Keratinocyte (primary cell): Measurements from ENCODE around the gene ACOT7. TPM values are rescaled to one million over a fixed set of nuclear protein-coding genes. Genes with fewer than 3 reads are reported as not detected.

ENCODE experiments used
- DNase-seq: peaks from one replicate; pipeline ENCODE4 v3.0.0-alpha.2; 2011; ENCODE audit warnings: low read depth, missing footprints, low spot score
- FAIRE-seq: peaks from 2 replicates; lab custom pipeline; 2011; peaks lifted over from hg19 to GRCh38; lab: Jason Lieb, UNC
- H2AFZ ChIP-seq: 2 replicates; pipeline ENCODE4 v1.6.0; 2012; ENCODE audit warnings: low read length, control low read depth, inconsistent platforms; ENCODE audit not compliant: control insufficient read depth
- H3K27ac ChIP-seq: 2 replicates; pipeline ENCODE4 v1.5.1; 2011; ENCODE audit warnings: low read length; ENCODE audit not compliant: control insufficient read depth, insufficient read depth
- H3K27me3 ChIP-seq: 3 replicates; pipeline ENCODE4 v1.6.0; 2011; ENCODE audit warnings: low read length; ENCODE audit not compliant: control insufficient read depth, insufficient read depth; ENCODE audit errors: extremely low read depth
- H3K36me3 ChIP-seq, 2 experiments: 2 replicates in 1 of 2; 3 replicates in 1 of 2; pipeline ENCODE4 v1.5.1; 2011; ENCODE audit warnings: low read length in 2 of 2, mild to moderate bottlenecking in 1 of 2; ENCODE audit not compliant: control insufficient read depth in 2 of 2, insufficient read depth in 2 of 2; ENCODE audit errors: extremely low read depth in 1 of 2
- H3K4me1 ChIP-seq: 3 replicates; pipeline ENCODE4 v1.5.1; 2011; ENCODE audit warnings: low read length; ENCODE audit not compliant: control insufficient read depth, insufficient read depth; ENCODE audit errors: extremely low read depth
- H3K4me2 ChIP-seq: 3 replicates; pipeline ENCODE4 v1.6.0; 2011; ENCODE audit warnings: low read depth, low read length; ENCODE audit not compliant: control insufficient read depth, insufficient read depth; ENCODE audit errors: extremely low read depth
- H3K4me3 ChIP-seq, 3 experiments: fragments of 200-600 bp in 1 of 3; sonication (generic) in 1 of 3; 2 replicates in 2 of 3; 3 replicates in 1 of 3; pipeline ENCODE4 v1.5.1; 2011 to 2016; ENCODE audit warnings: low read length in 3 of 3, mild to moderate bottlenecking in 3 of 3, control low read depth in 2 of 3, inconsistent platforms in 1 of 3, low read depth in 1 of 3, mixed read lengths in 1 of 3, mixed run types in 1 of 3, moderate library complexity in 1 of 3; ENCODE audit not compliant: control insufficient read depth in 2 of 3, insufficient read depth in 2 of 3; ENCODE audit errors: extremely low read depth in 1 of 3
- H3K79me2 ChIP-seq: 2 replicates; pipeline ENCODE4 v1.6.0; 2012; ENCODE audit warnings: low read length; ENCODE audit not compliant: control insufficient read depth, insufficient read depth
- H3K9ac ChIP-seq: 3 replicates; pipeline ENCODE4 v1.6.0; 2011; ENCODE audit warnings: low read length; ENCODE audit not compliant: control insufficient read depth, insufficient read depth; ENCODE audit errors: extremely low read depth
- H3K9me1 ChIP-seq: 3 replicates; pipeline ENCODE4 v1.6.0; 2011; ENCODE audit warnings: low read length; ENCODE audit not compliant: control insufficient read depth, insufficient read depth; ENCODE audit errors: extremely low read depth
- H3K9me3 ChIP-seq: 2 replicates; pipeline ENCODE4 v1.5.1; 2012; ENCODE audit warnings: low read depth, low read length; ENCODE audit not compliant: control insufficient read depth
- H4K20me1 ChIP-seq: 3 replicates; pipeline ENCODE4 v1.6.0; 2011; ENCODE audit warnings: low read length; ENCODE audit not compliant: control insufficient read depth, insufficient read depth; ENCODE audit errors: extremely low read depth
- EZH2 ChIP-seq: IDR thresholded peaks from one replicate; pipeline ENCODE4 v1.6.1; 2012; ENCODE audit warnings: inconsistent platforms, mild to moderate bottlenecking, low read length, moderate library complexity
- dilution Hi-C: fragments of 300-500 bp; cut with MboI; formaldehyde crosslinking; loops from one replicate; pipeline ENCODE4 v1.7.0; 2020; ENCODE audit warnings: low sequenced_read_pairs; ENCODE audit not compliant: extremely low pct_ligation_motif_present
- polyA plus RNA-seq, 5 experiments: library from polyadenylated mRNA; depleted of rRNA in 3 of 5; stranded (reverse) in 3 of 5; stranded (forward) in 1 of 5; unstranded in 1 of 5; fragments of >200 nt; gene quantifications; 1 replicate in 1 of 5; 2 replicates in 3 of 5; 3 replicates in 1 of 5; pipeline versions ENCODE4 v1.2.1 to v1.2.3, GENCODE V29; 2011 to 2012; ENCODE audit warnings: missing spikeins in 2 of 5, low read depth in 1 of 5, low replicate concordance in 1 of 5
- TF ChIP-seq, protein P1 (sequence below), 3 experiments: IDR thresholded peaks in 1 of 3; conservative IDR thresholded peaks in 1 of 3; optimal IDR thresholded peaks in 1 of 3; 2 replicates in 2 of 3; 3 replicates in 1 of 3; pipeline versions ENCODE3 to v1.5.1; 2011; ENCODE audit warnings: low read length in 3 of 3, mild to moderate bottlenecking in 3 of 3, moderate library complexity in 2 of 3, control low read depth in 1 of 3, inconsistent platforms in 1 of 3; ENCODE audit not compliant: insufficient read depth in 2 of 3; ENCODE audit errors: extremely low read depth in 1 of 3

The ACOT7 gene
- polyA plus RNA-seq, 1 donor (not counting 4 experiments of a cell fraction or from before 2014, with no cell fraction given), result 226 TPM

DNA sequence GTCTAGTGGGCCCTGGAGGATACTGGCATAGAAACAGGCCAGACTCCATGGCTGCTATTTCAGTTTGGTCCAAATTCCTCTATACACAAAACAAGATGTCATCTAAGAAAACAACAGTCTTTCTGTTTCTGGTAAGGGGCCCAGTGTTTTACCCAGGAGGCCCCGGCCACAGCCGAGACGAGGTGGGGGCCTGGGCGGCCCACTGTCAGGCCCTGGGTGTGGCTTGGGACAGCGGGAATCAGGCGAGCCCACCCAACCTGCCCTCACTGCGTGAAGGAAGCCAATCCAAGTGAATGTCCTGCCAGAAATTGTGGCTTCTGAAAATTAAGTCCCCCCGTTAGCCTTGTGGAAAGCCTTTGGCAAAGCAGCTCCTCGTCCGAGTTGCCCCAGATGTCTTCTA lies 101.5 kb downstream of the ACOT7 start:
- no peaks in the 10 kb centered on the region for H3K27me3 ChIP-seq
- no peak overlapping the region for H3K4me3 ChIP-seq
- FAIRE-seq, result no peak
- no peak overlapping the region for H3K9ac ChIP-seq
- no peak overlapping the region for H2AFZ ChIP-seq
- H3K27ac ChIP-seq, result no peak overlapping the region
- no peaks in the 10 kb centered on the region for H3K9me1 ChIP-seq
- DNase-seq, result no peak
- no peaks in the 10 kb centered on the region for H4K20me1 ChIP-seq
- peaks cover 3% of the 10 kb centered on the region for H3K79me2 ChIP-seq
- no peak for TF ChIP-seq EZH2
- TF ChIP-seq, protein P1, sequence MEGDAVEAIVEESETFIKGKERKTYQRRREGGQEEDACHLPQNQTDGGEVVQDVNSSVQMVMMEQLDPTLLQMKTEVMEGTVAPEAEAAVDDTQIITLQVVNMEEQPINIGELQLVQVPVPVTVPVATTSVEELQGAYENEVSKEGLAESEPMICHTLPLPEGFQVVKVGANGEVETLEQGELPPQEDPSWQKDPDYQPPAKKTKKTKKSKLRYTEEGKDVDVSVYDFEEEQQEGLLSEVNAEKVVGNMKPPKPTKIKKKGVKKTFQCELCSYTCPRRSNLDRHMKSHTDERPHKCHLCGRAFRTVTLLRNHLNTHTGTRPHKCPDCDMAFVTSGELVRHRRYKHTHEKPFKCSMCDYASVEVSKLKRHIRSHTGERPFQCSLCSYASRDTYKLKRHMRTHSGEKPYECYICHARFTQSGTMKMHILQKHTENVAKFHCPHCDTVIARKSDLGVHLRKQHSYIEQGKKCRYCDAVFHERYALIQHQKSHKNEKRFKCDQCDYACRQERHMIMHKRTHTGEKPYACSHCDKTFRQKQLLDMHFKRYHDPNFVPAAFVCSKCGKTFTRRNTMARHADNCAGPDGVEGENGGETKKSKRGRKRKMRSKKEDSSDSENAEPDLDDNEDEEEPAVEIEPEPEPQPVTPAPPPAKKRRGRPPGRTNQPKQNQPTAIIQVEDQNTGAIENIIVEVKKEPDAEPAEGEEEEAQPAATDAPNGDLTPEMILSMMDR (optimal IDR thresholded peaks at IDR 0.05 in 1 of 3, IDR thresholded peaks at IDR 0.05 in 1 of 3, conservative IDR thresholded peaks at IDR 0.05 in 1 of 3; ENCODE audit: extremely low read depth in 1 of 3, insufficient read depth in 2 of 3, low read length in 3 of 3), result no peak
- dilution Hi-C loops, result no loop called here
- H3K9me3 ChIP-seq, result no peaks in the 10 kb centered on the region
- H3K4me1 ChIP-seq, result peaks cover 10% of the 10 kb centered on the region
- no peak overlapping the region for H3K4me2 ChIP-seq
- H3K36me3 ChIP-seq, result peaks cover 34 to 39% of the 10 kb centered on the region in 2 experiments

DNA sequence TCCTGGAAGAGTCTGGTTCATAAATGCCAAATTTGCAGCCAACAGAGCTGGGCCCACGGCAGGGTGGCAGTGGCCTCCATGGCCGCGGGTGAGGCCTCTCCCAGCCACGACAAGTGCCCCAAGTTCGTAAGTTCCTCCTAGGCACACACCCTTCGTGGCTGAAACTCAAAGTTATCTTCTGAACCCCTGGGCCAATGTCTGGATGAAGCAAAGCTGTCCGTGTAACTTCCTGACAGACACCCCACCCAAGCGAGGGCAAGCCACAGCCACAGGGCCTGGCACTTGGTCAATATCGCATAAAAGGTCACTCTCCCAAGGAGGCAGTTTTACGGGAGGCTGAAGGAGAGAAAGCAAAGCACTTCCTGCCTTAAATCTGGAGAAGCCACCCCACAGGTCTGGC lies 104.9 kb downstream of the ACOT7 start:
- no peaks in the 10 kb centered on the region for H3K9me3 ChIP-seq
- H3K9ac ChIP-seq, result no peak overlapping the region
- H3K36me3 ChIP-seq, result peaks cover 21 to 41% of the 10 kb centered on the region in 2 experiments
- H3K79me2 ChIP-seq, result no peaks in the 10 kb centered on the region
- H3K9me1 ChIP-seq, result no peaks in the 10 kb centered on the region
- no peaks in the 10 kb centered on the region for H3K27me3 ChIP-seq
- no peak for FAIRE-seq
- no peak for DNase-seq
- H3K27ac ChIP-seq, result no peak overlapping the region
- no peaks in the 10 kb centered on the region for H4K20me1 ChIP-seq
- H2AFZ ChIP-seq, result no peak overlapping the region
- no peak overlapping the region for H3K4me2 ChIP-seq
- H3K4me1 ChIP-seq, result no peaks in the 10 kb centered on the region
- dilution Hi-C loops, result no loop called here
- H3K4me3 ChIP-seq, result no peak overlapping the region
- TF ChIP-seq, protein P1 (optimal IDR thresholded peaks at IDR 0.05 in 1 of 3, IDR thresholded peaks at IDR 0.05 in 1 of 3, conservative IDR thresholded peaks at IDR 0.05 in 1 of 3; ENCODE audit: extremely low read depth in 1 of 3, insufficient read depth in 2 of 3, low read length in 3 of 3), result no peak
- no peak for TF ChIP-seq EZH2
